B cell (primary cell): ENCODE measurements around the gene KIF21B. TPM values are rescaled to one million over a fixed set of nuclear protein-coding genes. Genes with fewer than 3 reads are reported as not detected.

ENCODE experiments used
- ATAC-seq: fragments of 200-7000 bp; cut with Tn5 transposase; one replicate; pipeline ENCODE4 v1.10.0; 2021; ENCODE audit warnings: low read depth, mild to moderate bottlenecking, moderate number of reproducible peaks, moderate library complexity
- CTCF ChIA-PET: fragments of 350-600 bp; sonication (Branson Sonifier 250); formaldehyde crosslinking; loops from one replicate; lab custom pipeline; 2021; ENCODE audit warnings: antibody characterized with exemption, inconsistent platforms; lab: Charles Lee
- POLR2A ChIA-PET: fragments of 350-600 bp; sonication (Branson Sonifier 250); formaldehyde crosslinking; loops from one replicate; lab custom pipeline; 2021; ENCODE audit warnings: antibody characterized with exemption; lab: Charles Lee
- DNase-seq: peaks from one replicate; pipeline ENCODE4 v3.0.0; 2013
- H2AFZ ChIP-seq: 2 replicates; pipeline ENCODE4 v1.6.1; 2012; ENCODE audit warnings: mild to moderate bottlenecking, low read depth, low read length; ENCODE audit not compliant: insufficient read depth, poor library complexity, severe bottlenecking
- H3K27ac ChIP-seq, 2 donors: 1 replicate in 1 of 2; 2 replicates in 1 of 2; pipeline ENCODE4 v1.5.1; 2012 to 2013; ENCODE audit warnings: low read length in 2 of 2, mild to moderate bottlenecking in 2 of 2, moderate library complexity in 1 of 2
- H3K27me3 ChIP-seq, 4 experiments: fragments of 200-600 bp in 1 of 4; sonication (generic) in 1 of 4; replicated peaks in 1 of 4; 1 replicate in 2 of 4; 2 replicates in 2 of 4; pipeline versions ENCODE4 v1.6.1 to v1.7.0; 2013 to 2016; ENCODE audit warnings: low read length in 3 of 4, mild to moderate bottlenecking in 2 of 4, mixed read lengths in 1 of 4, moderate library complexity in 1 of 4; ENCODE audit not compliant: insufficient read depth in 4 of 4, control insufficient read depth in 3 of 4; ENCODE audit errors: control extremely low read depth in 1 of 4
- H3K36me3 ChIP-seq, 2 experiments: replicated peaks in 1 of 2; 1 replicate in 1 of 2; 2 replicates in 1 of 2; pipeline versions ENCODE4 v1.6.1 to v1.7.1; 2013; ENCODE audit warnings: low read length in 1 of 2; ENCODE audit not compliant: insufficient read depth in 2 of 2, control insufficient read depth in 1 of 2; ENCODE audit errors: control extremely low read depth in 1 of 2, extremely low read depth in 1 of 2
- H3K4me1 ChIP-seq, 2 donors: fragments of 200-600 bp in 1 of 2; sonication (generic) in 1 of 2; 1 replicate in 1 of 2; 2 replicates in 1 of 2; pipeline versions ENCODE4 v1.5.1 to v1.6.1; 2013 to 2017; ENCODE audit warnings: low read length in 2 of 2; ENCODE audit not compliant: control insufficient read depth in 2 of 2, insufficient read depth in 2 of 2
- H3K4me2 ChIP-seq: replicated peaks from 2 replicates; pipeline ENCODE3; 2012; ENCODE audit warnings: mild to moderate bottlenecking, low read depth, low read length; ENCODE audit not compliant: poor library complexity, severe bottlenecking
- H3K4me3 ChIP-seq, 5 experiments: fragments of 200-600 bp in 1 of 5; sonication (generic) in 1 of 5; 1 replicate in 3 of 5; 2 replicates in 2 of 5; pipeline versions ENCODE4 v1.5.1 to v1.7.0; 2011 to 2016; ENCODE audit warnings: low read length in 4 of 5, mild to moderate bottlenecking in 4 of 5, low read depth in 2 of 5, control low read depth in 1 of 5, moderate library complexity in 1 of 5; ENCODE audit not compliant: insufficient read depth in 1 of 5; ENCODE audit errors: control extremely low read depth in 1 of 5, extremely low read depth in 1 of 5
- H3K79me2 ChIP-seq: fragments of 200-600 bp; sonication (generic); one replicate; pipeline ENCODE4 v1.6.0; 2016; ENCODE audit warnings: low read length; ENCODE audit not compliant: control insufficient read depth, insufficient read depth
- H3K9ac ChIP-seq: fragments of 200-600 bp; sonication (generic); 2 replicates; pipeline ENCODE4 v1.6.1; 2017; ENCODE audit warnings: mild to moderate bottlenecking, low read length, moderate library complexity
- H3K9me3 ChIP-seq, 3 donors: one replicate each; pipeline versions ENCODE4 v1.6.1 to v1.7.1; 2013; ENCODE audit warnings: low read length in 2 of 3; ENCODE audit not compliant: control insufficient read depth in 2 of 3, insufficient read depth in 1 of 3; ENCODE audit errors: control extremely low read depth in 1 of 3
- H4K20me1 ChIP-seq: 2 replicates; pipeline ENCODE4 v1.6.0; 2012; ENCODE audit warnings: mild to moderate bottlenecking, low read length; ENCODE audit not compliant: insufficient read depth, control insufficient read depth, poor library complexity, severe bottlenecking
- H3K27ac Mint-ChIP-seq: one replicate; pipeline ENCODE4 v1.8.0; 2021; ENCODE audit warnings: mixed read lengths
- H3K27me3 Mint-ChIP-seq: one replicate; pipeline ENCODE4 v1.8.0; 2021; ENCODE audit warnings: mixed read lengths
- H3K4me1 Mint-ChIP-seq: one replicate; pipeline ENCODE4 v1.8.0; 2021; ENCODE audit warnings: mixed read lengths
- H3K4me3 Mint-ChIP-seq: one replicate; pipeline ENCODE4 v1.8.0; 2021; ENCODE audit warnings: mixed read lengths
- H3K9me3 Mint-ChIP-seq: one replicate; pipeline ENCODE4 v1.8.0; 2022; ENCODE audit warnings: mixed read lengths; ENCODE audit not compliant: insufficient read depth
- CTCF ChIP-seq: fragments of 200-600 bp; IDR thresholded peaks from one replicate; pipeline ENCODE4 v1.8.0; 2022; ENCODE audit warnings: antibody characterized with exemption, mild to moderate bottlenecking
- EZH2 ChIP-seq: IDR thresholded peaks from 2 replicates; pipeline ENCODE4 v1.6.1; 2012; ENCODE audit warnings: borderline replicate concordance, low read depth, mild to moderate bottlenecking, moderate library complexity, low read length; ENCODE audit not compliant: insufficient read depth, poor library complexity, severe bottlenecking
- WGBS: methylation state at CpG from one replicate; pipeline ENCODE4 v1.1.5; 2013; ENCODE audit warnings: missing lambda C conversion rate; ENCODE audit not compliant: insufficient coverage; 5-methylcytosine and 5-hydroxymethylcytosine counted together
- intact Hi-C: fragments of 100-400 bp; cut with micrococcal nuclease; formaldehyde crosslinking; loops from one replicate; pipeline ENCODE4 v1.10.0; 2022
- polyA plus RNA-seq: library from polyadenylated mRNA; depleted of rRNA; stranded (reverse); fragments of >200 nt; gene quantifications from 2 replicates; pipeline ENCODE4 v1.2.3, GENCODE V29; 2012
- total RNA-seq, 2 donors: library from RNA; stranded (reverse); fragments of 120-200 nt in 1 of 2; gene quantifications; 1 replicate in 1 of 2; 2 replicates in 1 of 2; pipeline versions ENCODE4 v1.2.3 to v1.2.4, GENCODE V29; 2013 to 2022

The KIF21B gene
- total and polyA plus RNA-seq, 2 donors (not counting 1 experiment from before 2014, with no cell fraction given): 41.1 to 41.6 TPM

DNA sequence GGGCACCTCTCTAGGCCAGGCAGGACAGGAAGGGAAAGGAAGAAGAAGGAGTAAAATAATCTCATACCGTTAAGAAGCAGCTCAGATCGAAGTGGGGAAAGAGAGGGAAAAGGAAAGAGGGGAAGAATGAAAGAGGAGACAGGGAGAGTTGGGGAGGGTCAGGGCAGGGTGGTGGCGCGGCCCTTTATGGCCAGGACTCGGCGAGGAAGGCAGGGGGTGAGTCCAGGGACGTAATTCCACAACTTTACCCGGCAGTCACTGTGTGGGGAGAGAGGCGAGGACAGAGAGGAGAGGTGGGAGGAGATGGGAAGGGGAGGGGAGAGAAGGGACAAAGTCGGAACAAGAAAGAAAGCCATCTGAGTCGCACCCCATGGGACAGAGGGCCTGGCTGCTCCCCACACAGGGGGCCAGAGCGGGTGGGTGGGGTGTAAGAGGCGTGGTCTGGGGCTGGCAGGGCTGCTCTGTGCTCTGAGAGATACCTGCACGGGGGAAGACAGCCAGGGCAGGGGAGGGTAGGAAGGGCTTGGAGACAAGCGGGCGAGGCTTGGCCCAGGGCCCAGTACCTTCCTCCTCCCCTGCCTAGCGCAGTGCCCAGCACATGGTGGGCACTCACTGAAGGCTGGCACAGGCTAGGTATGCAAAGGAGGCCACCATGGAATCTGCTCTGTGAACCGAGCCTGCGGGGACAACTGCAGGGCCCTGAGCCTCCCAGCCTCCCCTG lies 49.4 kb downstream of the KIF21B start:
- H3K79me2 ChIP-seq: no peaks in the 10 kb centered on the region
- ATAC-seq: no peak
- POLR2A ChIA-PET: no interaction called here
- DNase-seq: no peak
- CTCF ChIA-PET: interaction anchor here (1.2 to 8.0 kb wide), 6 partner anchors 8 to 140 kb away, joined by 3 to 303 read pairs (median 29); no protein-coding TSS in a partner anchor
- no peak overlapping the region for H3K4me2 ChIP-seq
- no peak overlapping the region for H3K4me3 ChIP-seq
- 92% methylated on average over 18 of the region's 19 CpGs for WGBS
- H2AFZ ChIP-seq: no peak overlapping the region
- peaks cover 0 to 61% of the 10 kb centered on the region in 2 experiments for H3K36me3 ChIP-seq
- no peak overlapping the region for H3K27ac ChIP-seq
- Mint-ChIP-seq H3K4me1 (peaks cover 11% of the 10 kb centered on the region), H3K27me3 (no peaks in the 10 kb centered on the region), H3K9me3 (no peaks in the 10 kb centered on the region), H3K4me3 (no peak overlapping the region), H3K27ac (no peak overlapping the region)
- TF ChIP-seq EZH2: no peak
- TF ChIP-seq CTCF: no peak
- H3K27me3 ChIP-seq: no peaks in the 10 kb centered on the region
- no peaks in the 10 kb centered on the region for H3K9me3 ChIP-seq
- H4K20me1 ChIP-seq: peaks cover 19% of the 10 kb centered on the region
- intact Hi-C loops: no loop called here
- no peaks in the 10 kb centered on the region for H3K4me1 ChIP-seq
- no peak overlapping the region for H3K9ac ChIP-seq

- Mint-ChIP-seq H3K9me3 (no peaks in the 10 kb centered on the region), H3K4me3 (no peak overlapping the region), H3K27me3 (no peaks in the 10 kb centered on the region), H3K27ac (no peak overlapping the region), H3K4me1 (peaks cover 11% of the 10 kb centered on the region)
- TF ChIP-seq EZH2: no peak
- TF ChIP-seq CTCF: no peak
- Histone ChIP-seq H3K4me1 (no peaks in the 10 kb centered on the region), H2AFZ (no peak overlapping the region), H3K79me2 (no peaks in the 10 kb centered on the region), H3K9ac (no peak overlapping the region), H3K36me3 (peaks cover 0 to 52% of the 10 kb centered on the region in 2 experiments), H4K20me1 (peaks cover 19% of the 10 kb centered on the region), H3K27me3 (no peaks in the 10 kb centered on the region), H3K9me3 (no peaks in the 10 kb centered on the region), H3K4me3 (no peak overlapping the region), H3K4me2 (no peak overlapping the region), H3K27ac (no peak overlapping the region)
- DNase-seq (no peak), ATAC-seq (no peak)
- 93% methylated on average over 15 of the region's 17 CpGs for WGBS
- CTCF ChIA-PET: interaction anchor here (0.8 to 8.0 kb wide), 23 partner anchors 9 to 415 kb away, joined by 3 to 303 read pairs (median 7); no protein-coding TSS in a partner anchor
- intact Hi-C loops: loop anchor here (1.0 kb wide), 1 partner anchor 70 kb away; no protein-coding TSS in a partner anchor
- POLR2A ChIA-PET: no interaction called here
Measured at GRCh38 chr1:200972985-200973742, 50.4 kb downstream of the KIF21B start.
